Activated gamma-delta T cell treated with anti-CD3 and anti-CD28 coated beads, Interleukin-2, amount 50 U/mL, for 16 hours (primary cell): Measurements from ENCODE around the gene EEF1AKMT3.

Source experiments
- DNase-seq: peaks from one replicate; pipeline ENCODE4 v3.0.0-alpha.2; 2020; ENCODE audit warnings: low read depth

The EEF1AKMT3 gene

DNA sequence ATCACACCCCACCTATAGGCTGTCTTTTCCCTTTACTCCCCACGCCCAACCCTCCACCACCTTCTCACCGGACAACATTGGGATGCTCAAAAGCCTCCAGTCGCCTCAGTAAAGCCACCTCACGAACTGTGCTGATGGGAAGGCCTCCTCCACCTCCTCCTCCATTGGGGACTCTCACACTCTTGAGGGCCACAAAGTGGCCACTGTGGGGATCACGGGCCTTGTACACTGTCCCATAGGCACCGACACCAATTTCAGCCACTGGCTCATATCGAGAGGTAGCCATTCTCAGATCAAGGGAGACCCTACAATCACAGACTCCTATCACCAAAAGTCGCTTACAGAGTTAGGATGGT is 21.0 kb upstream of the EEF1AKMT3 start:
- no peak for DNase-seq

DNA sequence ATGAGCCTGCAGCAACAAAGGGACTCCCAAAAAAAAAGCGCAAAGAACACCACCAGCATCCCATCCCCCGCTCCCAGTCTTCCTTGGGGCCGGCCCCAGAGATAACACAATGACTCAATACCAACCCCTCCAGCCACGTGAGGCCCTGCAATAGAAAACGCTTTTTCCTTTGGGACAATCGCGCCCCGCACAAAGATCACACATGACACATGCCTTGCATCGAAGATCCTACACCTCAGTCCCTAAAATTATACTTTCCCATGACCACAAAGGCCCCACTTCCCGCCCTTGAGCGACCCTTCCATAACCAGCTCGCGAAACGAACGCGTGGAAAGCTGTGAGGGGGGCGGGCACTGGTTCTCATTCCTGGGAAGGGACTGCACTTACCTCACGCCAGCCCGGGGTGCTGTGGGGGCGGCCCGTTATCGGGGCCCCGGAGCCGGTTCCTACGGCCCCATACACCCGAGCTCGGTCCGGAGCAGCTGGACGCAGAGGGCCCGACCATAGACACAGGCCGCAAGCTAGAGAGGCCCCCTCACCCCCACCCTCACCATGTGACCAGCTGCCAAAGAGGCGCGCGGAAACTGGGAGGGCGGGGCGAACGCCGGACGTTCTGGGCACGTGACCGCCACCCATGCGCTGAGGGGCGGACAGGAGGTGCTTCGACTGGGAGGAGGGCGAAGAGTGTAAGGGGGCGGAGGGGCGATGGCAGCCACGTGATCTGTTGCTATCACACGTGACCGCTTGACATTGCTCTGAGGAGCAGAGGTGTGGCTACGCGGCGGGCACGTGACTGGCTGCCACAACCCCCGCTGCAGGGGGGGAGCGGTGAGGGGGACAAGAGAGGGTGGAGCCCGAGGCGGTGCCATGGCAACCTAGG is 20.4 kb upstream of the EEF1AKMT3 start, which contains the start of gene CDK4:
CDK4 (minus strand) TSS at position 523 of the 880 bp plus-strand sequence. CDS start 593 bp downstream, outside the sequence.
- peak; percentile 97 for DNase-seq

DNA sequence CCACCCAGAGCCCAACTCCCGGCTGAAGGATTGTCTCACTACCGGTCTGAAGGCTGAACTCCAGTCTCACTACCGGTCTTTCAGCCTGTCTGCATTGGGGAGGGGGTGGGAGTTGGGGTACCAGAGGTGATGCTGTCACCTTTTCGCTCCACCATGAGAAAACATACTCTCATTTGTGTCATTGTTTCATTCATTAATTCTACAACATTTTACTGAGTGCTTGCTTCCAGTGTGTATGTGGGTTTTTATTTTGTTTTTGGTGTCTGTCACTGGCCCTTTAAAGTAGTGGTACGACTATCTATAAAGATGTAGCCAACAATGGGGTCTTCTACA is 19.8 kb upstream of the EEF1AKMT3 start:
- DNase-seq, result no peak

DNA sequence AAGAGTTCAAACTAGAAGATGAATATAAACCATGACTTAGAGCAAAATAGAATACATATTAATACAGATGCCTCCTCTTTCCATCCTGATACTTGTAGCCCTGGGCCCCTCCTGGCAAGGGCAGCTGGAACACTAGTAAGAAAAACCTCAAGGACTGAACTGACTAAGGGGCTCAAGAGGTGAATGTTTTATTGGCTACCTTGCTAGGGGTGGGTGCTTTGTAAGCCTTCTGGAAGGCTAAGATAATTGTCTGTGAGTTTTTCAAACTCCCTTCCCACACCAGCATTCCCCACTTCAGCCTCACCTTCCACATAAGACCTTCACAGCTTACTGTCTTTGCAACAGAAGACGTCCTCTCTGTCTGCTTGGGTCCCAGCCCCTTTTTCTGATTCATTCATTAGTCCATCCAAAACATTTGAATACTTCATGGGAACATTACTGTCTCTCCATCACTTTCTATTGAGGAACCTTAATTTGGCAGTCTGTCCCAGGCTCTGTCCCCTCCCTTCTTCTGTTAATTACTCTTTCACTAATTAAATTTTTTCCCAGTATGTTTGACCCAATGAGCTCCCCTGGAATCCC is 18.6 kb upstream of the EEF1AKMT3 start:
- DNase-seq, result no peak

DNA sequence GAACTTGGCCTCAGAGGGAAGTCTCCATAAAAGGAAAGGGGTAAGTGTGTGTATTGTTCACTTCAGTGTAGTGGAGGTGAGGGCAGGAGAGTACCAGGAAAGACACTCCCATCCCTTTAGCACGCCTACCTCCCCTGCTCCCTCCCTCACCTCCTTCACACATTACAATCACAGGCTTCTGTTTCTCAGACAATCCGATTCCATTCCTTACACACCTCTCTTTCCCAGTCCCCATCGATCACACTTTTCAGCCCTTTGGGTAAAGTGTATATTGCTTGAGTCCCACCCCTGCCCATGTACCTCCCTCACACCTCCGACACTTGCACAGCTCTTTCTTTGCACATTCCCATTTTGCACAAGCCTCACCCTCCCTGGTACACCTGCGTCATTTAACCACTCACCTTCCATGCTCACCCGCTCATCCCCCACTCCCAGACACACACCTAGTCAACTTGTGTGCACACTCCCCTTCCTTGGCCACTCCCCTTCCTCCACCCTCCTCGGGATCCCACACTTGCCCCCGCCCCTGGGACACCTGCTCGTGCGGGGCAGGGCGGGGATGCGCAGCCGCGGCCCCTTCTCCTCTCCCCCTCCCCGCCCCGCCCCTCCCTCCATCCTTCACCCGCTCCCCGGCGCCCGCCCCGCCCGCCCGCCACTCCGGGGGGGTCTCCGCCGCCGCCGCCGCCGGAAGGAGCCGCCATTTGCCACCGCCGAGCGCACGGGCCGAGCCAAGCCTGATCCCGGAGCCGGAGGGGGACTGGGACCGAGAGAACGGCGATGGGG is 17.8 kb upstream of the EEF1AKMT3 start, which contains the start of gene MARCHF9:
MARCHF9 (plus strand) TSS at position 693 of the 783 bp plus-strand sequence. CDS start 426 bp downstream, outside the sequence.
- DNase-seq, result peak; percentile 68

DNA sequence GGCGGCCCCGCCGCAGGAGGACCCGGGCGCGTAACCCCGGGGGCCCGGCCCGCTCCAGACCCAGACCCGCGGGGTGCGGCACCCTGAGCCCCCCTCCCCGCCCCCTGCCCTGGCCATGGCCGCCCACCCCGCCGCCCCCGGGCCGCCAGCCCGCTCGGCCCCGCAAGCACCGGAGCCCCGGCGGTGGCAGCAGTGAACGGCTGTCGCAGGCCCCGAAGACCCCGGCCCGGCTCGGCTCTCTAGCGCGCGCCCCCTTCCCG is 17.3 kb upstream of the EEF1AKMT3 start:
- DNase-seq, result no peak

DNA sequence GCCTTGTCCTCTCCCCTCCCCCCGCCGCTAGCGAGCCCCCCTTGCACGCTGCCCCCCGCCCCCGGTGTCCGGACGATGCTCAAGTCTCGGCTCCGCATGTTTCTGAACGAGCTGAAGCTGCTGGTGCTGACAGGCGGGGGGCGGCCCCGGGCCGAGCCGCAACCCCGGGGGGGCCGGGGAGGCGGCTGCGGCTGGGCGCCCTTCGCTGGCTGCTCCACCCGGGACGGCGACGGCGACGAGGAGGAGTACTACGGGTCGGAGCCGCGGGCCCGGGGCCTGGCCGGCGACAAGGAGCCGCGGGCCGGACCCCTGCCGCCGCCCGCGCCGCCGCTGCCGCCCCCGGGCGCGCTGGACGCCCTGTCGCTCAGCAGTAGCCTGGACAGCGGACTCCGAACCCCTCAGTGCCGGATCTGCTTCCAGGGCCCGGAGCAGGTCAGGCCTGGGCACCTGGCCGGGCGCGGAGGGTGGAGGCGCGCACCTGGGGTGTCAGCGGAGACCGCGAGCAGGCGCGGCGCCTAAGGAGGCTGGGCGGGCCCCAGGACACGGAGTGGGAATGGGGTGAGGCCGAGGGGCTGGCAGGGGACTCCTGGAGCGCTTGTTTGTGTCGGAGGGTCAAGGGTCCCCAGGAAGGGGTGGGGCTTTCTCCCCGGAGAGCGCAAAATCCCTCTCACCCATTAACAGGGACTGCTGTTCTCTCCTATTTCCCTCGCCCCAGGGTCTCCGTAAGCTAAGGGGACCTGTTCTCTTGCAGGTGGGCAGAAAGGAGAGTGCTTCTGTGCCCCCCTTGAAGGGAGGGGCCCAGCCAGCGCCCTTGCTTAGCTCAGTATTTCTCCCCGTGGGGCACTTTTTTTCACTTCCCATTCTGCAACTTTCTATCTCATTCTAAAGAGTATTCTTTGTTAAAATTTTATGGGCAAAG is 16.7 kb upstream of the EEF1AKMT3 start:
- no peak for DNase-seq

DNA sequence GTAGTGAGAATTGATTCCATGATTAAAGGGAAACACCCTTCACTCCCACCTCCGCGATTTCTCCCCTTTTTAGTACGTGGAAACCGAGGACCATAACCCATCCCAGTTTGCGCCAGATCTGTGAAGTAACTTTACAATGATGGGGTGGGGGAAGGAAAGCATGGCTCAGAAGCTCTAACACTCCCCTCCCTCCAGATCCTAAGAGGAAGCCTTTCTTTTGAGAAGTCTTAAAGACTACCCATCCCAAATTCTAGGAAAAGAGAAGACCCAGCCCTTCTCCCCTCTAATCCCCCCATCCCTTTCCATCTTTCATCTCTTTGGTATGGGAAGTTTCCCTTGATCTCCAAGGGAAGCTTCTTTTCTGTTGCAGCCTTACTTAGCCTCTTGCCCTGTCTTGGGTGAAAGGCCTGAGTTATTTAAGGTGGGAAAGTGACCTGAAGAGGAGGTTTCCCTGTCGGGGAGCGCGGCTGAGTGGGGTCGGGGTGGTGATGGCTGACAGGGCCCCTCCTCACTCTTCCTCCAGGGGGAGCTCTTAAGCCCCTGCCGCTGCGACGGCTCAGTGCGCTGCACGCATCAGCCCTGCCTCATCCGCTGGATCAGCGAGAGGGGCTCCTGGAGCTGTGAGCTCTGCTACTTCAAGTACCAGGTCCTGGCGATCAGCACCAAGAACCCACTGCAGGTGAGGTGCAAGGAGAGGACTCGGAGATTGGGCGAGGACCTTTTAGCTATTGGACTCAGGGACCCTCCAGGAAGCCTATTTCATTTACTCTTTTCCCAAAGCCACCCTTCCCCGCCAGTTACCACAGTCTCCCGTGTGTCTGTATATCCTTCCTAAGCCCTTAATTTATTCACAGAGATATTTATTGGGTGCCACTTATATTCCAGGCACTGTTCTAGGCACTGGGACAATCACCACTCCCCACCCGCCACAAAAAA is 15.7 kb upstream of the EEF1AKMT3 start:
- DNase-seq, result peak; percentile 57

DNA sequence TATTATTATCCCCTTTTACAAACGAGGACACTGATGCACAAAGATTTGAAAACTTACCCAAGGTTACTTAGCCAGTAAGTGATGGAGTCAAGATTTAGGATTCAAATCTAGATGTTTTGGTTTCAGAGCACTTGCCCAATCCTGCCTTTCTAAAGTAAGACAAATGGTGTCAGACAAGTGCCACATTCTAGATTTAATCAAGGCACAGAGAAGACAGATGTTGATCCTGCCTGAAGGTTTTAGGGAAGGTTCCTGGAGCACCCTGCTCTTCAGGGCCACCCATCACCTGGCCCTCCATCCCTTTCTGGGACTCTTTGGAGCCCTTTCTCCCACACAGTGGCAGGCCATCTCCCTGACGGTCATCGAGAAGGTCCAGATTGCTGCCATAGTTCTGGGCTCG is 14.6 kb upstream of the EEF1AKMT3 start:
- DNase-seq, result no peak

DNA sequence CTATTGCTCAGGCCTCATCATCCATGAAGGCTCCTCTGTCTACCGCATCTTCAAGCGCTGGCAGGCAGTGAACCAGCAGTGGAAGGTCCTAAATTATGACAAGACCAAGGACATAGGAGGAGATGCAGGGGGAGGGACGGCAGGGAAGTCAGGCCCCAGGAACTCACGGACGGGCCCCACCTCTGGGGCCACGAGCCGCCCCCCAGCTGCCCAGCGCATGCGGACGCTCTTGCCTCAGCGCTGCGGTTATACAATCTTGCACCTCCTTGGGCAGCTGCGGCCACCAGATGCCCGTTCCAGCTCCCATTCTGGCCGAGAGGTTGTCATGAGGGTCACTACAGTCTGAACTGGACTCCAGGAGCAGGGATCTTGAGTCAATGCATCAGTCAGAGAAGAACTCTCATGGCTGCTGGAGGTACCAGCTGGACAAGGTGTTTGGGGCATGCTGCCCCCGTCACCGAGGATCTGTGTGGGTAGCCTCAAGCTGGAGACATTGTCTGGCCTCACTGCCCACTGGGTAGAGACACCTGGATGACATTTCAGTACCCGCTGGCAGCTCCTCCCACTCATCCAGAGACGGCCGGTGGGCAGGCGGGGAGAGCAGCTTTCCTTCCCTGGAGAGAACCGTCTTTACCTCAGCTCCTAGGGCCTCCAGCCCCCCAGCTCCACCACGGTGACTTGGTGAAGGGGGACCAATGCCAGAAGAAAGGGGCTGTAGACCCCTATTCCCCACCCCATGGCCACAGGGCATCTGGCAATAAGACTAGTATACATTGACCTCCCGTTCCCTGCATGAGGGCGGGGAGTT is 13.7 kb upstream of the EEF1AKMT3 start:
- DNase-seq, result no peak

DNA sequence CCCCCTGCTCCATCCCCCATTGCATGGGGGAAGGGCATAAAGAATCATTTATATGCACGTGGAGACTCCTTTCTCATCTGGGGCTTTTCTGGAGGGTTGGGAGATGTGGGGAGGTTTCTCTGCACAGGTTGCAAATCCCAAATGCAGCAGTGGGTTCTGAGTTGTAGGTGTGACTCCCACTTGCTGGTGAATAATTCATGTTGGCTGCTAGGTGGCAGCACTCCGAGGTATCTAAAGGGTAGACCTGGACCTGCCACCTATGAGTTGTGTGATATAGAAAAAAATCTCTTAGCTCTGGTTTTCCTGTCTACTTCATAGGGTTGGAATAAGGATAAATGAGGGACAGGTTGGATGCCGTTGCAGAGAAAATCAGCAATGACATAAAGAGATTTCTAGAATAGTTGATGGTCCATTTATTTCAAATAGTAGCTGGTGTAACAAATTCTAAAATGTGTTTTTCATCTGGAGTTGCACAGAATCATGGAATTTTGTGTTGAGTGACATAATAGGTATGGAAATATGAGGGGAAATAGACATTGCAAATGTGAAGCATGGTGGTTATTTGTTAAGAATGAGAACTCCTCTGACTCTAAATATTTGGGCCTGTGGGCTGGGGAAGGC is 12.9 kb upstream of the EEF1AKMT3 start:
- DNase-seq, result no peak

DNA sequence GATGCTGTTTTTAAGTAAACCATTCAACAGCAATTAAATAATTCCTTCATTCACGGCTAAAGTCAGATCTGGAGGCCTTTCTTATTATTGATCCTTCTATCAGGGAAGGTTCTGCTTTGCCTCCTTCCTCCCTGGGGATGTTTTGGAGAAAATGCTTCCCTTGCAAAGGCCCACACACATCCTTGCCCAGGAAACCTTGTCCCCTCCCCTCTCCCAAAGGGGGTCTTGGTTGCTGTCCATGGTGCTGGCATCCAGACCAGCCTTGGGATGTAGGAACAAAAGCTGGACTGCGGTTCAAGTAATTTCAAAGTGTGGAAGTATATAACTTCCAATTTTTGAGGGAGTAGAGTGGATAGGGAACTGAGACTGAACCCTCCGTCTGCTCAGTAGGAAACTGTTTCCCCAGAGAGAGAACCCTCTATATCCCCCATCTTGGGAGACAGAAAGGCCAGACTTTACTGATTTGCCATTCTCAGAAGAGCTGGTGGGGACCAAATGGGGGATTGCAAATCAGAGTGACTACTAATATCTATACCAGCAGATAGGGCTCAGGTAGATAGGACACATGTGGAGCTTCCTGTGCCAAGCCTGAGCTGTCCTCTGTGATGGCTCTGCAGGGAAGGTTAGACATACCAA is 11.9 kb upstream of the EEF1AKMT3 start:
- no peak for DNase-seq

DNA sequence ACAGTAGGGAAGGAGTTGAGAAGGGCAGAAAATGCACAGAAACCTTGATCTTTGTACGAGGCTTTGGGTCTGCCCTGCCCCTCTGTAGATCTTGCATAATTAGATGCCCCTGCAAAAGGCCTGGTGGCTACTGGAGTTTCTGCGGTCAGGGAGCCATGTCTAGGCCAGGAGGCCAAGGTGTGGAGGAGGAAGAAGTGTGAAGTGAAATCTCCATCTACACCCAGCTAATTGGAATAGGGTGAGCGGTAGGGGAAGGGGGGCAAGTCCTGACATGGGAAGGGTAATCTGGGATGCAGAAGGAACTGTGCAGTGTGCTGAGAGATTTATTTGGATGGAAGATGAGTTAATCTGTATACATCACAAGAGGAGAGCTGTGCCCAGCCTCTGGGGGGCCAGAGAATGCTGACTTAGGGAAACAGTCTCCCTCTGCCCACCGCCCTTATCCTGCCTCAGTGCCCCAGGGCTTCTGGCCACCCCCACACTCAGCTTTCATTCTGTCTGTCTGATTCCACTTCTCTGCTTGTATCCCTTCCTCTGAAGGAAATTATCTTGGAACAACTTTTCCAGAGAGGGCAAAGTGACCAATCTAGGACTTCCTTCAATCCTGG is 10.9 kb upstream of the EEF1AKMT3 start:
- no peak for DNase-seq

DNA sequence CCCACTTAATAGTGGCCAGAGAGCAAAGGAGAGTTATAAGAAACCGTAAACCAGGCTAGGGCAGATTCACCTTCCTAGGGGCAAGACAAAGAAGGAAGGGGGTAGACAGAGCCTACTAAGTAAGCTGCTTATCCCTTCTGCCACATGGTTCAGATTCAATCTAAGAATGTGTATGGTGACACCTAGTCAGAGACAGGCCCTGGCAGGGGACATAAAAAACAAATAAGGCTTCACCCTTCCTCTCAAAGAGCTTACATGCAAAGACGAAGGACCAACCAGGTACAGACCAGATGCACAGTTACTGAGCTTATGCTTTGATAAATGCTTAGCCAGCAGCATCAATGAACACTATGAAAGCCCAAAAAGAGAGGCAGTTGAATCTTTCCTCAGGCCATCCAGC is 10.0 kb upstream of the EEF1AKMT3 start:
- no peak for DNase-seq

DNA sequence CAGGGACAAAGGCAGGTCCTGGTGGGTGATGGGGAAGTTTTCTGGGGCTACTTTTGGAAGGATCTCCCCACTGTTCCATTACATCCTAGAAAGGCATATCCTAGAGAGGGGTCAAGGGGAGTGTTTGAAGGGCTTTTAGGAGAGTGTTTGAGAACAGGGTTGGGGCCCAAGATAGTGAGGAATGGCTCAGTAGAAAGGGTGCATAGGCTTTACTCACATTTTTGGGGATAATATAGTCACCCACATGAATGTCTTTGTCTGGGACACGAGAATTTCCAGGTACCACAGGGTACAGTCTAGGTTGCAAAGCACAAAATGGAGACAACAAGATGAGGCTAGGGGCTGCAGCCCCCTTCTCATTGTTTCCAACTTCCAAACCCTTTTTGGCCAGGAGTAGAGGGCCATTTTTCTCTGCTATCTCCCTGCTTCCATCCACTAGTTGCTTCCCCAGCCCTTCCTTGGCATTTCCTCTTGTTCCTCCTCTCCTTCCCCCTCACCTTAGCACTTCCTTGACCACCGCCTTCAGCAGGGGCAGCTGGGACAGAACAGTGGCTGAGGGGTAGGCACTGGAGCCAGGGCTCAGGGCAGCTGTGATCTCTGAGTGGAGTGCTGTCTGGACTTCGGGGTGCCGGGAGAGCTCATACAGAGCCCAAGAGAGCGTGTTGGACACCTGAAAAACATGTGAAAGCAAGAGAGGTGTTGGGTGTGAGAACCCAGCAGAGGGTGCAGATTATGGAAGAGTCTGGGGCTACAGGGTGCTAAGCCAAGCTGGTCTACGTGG is 8.3 kb upstream of the EEF1AKMT3 start:
- DNase-seq, result no peak

DNA sequence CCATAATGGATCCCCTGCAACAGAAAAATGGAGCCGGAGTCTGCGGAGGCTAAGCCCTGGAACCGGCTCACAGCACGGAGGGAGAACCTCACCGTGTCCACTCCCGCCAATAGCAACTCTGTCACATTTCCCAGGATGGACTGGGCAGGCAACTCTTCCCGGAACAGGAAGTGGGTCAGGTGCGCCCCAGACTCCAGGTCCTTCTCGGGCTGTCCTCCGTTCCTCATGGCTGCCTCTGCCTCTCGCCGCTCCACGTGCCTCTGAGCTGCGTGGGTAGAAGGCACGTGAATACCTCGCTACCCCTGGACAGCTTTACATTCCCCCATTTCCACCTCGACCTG is 7.8 kb upstream of the EEF1AKMT3 start:
- DNase-seq, result no peak

DNA sequence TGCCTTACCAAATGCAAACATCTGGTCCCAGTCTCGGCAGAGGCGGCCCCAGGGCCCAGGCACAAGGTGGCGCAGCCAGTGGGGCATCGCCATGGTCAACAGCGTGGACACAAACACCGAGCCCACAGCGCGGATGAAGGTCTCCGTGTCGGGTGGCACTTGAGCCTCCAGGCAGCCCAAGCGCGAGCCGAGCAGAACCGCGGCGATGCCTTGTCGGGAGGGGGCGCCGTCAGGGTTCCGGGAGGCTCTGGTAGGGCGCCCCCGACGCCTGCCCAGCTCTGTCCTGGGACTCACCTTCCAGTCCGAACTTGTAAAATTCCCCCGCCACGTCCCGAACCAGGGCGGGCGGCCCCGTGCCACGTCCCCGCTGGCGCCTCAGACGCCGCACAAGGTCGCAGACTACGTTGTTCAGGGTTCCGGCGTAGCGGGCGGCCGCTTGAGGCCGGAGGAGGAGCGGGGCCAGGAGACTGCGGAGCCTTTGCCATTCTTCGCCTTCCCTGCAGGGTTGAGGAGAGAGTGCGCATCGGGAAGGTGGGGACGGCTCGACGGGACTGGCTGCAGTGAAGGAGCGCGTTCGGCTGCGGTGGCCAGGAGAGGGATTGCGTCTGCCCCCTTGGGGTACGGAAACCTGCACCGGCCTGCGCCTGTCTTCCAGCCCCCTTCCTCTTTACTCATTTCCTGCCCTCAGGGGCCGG is 7.3 kb upstream of the EEF1AKMT3 start:
- DNase-seq, result no peak
